Middle frontal gyrus (tissue), 1 donor: ENCODE results near the gene HCN3.
"Not testable (repeated sequence)": the region's sequence is repeated elsewhere in the genome, so short reads cannot be mapped to it uniquely, and the experiment has no call there.

ENCODE experiments used
- DNase-seq: peaks from one replicate; pipeline ENCODE4 v3.0.0-alpha.2; 2015; ENCODE audit warnings: low spot score; ENCODE audit errors: extremely low spot score

Gene HCN3

GRCh38 chr1:155309423-155310021, 32.3 kb downstream of the HCN3 start:
- DNase-seq, result no peak

GRCh38 chr1:155313261-155313660, 36.0 kb downstream of the HCN3 start:
- no peak for DNase-seq

- no peak for DNase-seq
These were observed 39.7 kb downstream of the HCN3 start for GRCh38 chr1:155316922-155317321.

- no peak for DNase-seq
These were observed 40.8 kb downstream of the HCN3 start for GRCh38 chr1:155318082-155318481.

GRCh38 chr1:155319536-155319935, 42.3 kb downstream of the HCN3 start:
- no peak for DNase-seq

GRCh38 chr1:155320252-155320651, 43.0 kb downstream of the HCN3 start:
- DNase-seq, result no peak

- peak; percentile 79 for DNase-seq
These were observed 43.7 kb downstream of the HCN3 start, which contains the start of gene RUSC1 for GRCh38 chr1:155320661-155321617. Gene RUSC1 (plus strand): TSS chr1:155320894. CDS start chr1:155321774, 880 bp downstream.

GRCh38 chr1:155321639-155322503, 44.6 kb downstream of the HCN3 start:
- DNase-seq, result no peak

DNA sequence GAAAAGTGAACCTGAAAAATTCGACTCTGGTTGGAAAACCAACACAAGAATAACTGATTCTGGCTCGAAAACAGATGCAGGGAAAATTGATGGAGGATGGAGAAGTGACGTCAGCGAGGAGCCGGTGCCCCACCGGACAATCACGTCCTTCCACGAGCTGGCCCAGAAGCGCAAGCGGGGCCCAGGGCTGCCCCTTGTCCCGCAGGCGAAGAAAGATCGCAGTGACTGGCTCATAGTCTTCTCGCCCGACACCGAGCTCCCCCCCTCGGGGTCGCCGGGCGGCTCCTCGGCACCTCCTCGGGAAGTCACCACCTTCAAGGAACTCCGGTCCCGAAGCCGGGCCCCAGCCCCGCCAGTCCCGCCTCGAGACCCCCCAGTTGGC, 45.3 kb downstream of the HCN3 start:
- no peak for DNase-seq

- DNase-seq, result peak; percentile 80
These were observed 45.9 kb downstream of the HCN3 start for GRCh38 chr1:155322953-155323728.

DNA sequence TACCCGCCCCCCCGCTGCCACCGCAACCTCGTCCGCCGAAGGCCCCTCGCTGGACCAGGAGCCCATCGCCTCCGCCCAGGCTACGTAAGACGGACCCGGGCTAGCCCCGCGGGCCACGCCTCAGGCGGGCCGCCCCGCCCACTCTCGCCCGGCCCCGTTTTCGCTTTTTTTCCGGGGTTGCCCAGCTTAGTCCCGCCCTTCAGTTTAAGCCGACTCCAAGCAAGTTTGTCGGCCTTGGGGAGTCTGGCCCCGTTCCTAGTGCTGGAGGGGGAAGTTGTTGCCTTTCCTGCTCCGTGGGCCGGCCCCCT, 46.4 kb downstream of the HCN3 start:
- DNase-seq, result peak; percentile 47

GRCh38 chr1:155324037-155324716, 46.9 kb downstream of the HCN3 start:
- DNase-seq, result peak; percentile 80

GRCh38 chr1:155324717-155325602, 47.7 kb downstream of the HCN3 start:
- DNase-seq, result no peak

DNA sequence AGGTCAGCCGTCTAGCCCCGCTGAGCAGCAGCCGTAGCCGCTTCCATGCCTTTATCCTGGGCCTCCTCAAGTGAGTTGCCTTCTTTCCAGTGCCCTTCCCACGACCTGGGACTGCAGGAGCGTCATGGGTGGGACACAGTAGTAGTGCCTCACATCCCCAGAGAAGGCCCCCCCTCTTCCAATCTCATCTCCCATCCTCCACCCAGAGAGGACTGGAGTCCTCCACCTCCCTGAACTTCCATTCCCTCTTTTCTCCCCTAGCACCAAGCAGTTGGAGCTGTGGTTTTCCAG, 48.3 kb downstream of the HCN3 start:
- DNase-seq, result no peak

DNA sequence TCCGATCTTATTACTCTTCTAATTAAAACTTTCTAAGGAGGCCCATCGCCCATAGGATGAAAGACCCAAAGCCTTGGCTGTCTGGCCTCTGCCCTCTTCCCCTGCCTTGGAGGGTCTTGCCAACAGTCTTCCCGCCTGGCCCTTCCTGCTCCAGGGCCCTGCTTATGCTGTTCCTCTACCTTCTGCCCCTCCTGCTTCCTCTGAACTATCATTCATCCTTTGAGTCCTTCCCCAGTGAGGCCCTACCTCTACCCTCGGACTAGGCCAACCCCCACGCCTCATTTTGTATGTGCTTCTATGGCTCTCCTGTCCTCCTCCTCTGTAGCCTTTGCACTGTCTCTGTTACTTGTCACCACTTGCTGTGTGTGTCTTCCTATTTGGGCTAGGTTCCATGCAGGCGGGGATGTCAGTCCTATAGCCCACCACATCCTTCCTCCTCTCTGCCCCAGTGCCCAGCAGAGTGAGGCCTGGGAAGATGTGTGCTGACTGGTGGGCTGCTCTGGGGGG, 48.8 kb downstream of the HCN3 start:
- DNase-seq, result no peak

DNA sequence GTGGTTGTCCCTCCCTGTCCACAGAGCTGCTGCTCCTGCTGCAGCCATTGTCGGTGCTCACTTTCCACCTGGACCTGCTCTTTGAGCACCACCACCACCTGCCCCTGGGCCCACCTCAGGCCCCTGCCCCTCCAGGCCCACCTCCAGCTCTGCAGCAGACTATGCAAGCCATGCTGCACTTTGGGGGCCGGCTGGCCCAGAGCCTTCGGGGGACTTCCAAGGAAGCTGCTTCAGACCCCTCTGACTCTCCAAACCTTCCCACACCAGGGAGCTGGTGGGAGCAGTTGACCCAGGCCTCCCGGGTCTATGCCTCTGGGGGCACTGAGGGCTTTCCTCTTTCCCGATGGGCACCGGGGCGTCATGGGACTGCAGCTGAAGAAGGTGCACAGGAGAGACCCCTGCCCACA, 49.4 kb downstream of the HCN3 start:
- no peak for DNase-seq

DNA sequence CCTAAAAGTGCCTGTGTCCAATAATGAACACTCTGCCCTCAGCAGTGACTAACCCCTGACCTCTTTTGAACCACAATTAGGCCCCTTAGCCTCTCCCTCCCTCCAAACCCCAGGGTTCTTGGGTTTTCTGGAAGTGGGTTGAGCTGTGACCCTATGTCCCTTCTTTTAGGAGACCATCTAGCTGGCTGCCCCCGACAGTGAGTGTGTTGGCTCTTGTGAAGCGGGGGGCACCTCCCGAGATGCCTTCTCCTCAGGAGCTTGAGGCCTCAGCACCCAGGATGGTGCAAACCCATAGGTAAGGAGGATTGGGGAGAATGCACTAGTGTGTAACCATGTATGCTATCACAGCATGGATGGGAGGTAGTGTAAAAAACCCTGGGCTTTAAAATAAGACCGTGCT, 50.7 kb downstream of the HCN3 start:
- DNase-seq, result no peak

- not testable (repeated sequence) for DNase-seq
These were observed 51.6 kb downstream of the HCN3 start for GRCh38 chr1:155328856-155329255.

GRCh38 chr1:155329980-155330598, 52.8 kb downstream of the HCN3 start:
- DNase-seq, result no peak
